Bone marrow (tissue), 2 donors: ENCODE measurements around the gene DHX36.

Source experiments
- DNase-seq, 2 donors: peaks; one replicate each; lab custom pipeline; 2025; lab: John Stamatoyannopoulos, UW

DHX36 gene

GRCh38 chr3:154280161-154280560 is 44.1 kb downstream of the DHX36 start:
- DNase-seq: no peak

- no peak for DNase-seq
Measured at GRCh38 chr3:154275965-154276364, 48.3 kb downstream of the DHX36 start.

GRCh38 chr3:154275292-154275691 is 49.0 kb downstream of the DHX36 start:
- DNase-seq: no peak

GRCh38 chr3:154274348-154274747 is 49.9 kb downstream of the DHX36 start:
- DNase-seq: no peak

GRCh38 chr3:154273381-154273780 is 50.9 kb downstream of the DHX36 start:
- no peak for DNase-seq

GRCh38 chr3:154254527-154254926 is 69.8 kb downstream of the DHX36 start:
- DNase-seq: no peak

- DNase-seq: peak; percentile 26 to 45
Measured at GRCh38 chr3:154252759-154253638, 71.3 kb downstream of the DHX36 start.

GRCh38 chr3:154251610-154252009 is 72.7 kb downstream of the DHX36 start:
- DNase-seq: no peak

GRCh38 chr3:154250291-154250690 is 74.0 kb downstream of the DHX36 start:
- DNase-seq: no peak

- DNase-seq: no peak
Measured at GRCh38 chr3:154247806-154248415, 76.4 kb downstream of the DHX36 start.

GRCh38 chr3:154244644-154245043 is 79.6 kb downstream of the DHX36 start:
- no peak for DNase-seq

- no peak for DNase-seq
Measured at GRCh38 chr3:154243353-154243752, 80.9 kb downstream of the DHX36 start.

- no peak for DNase-seq
Measured at GRCh38 chr3:154242766-154243165, 81.5 kb downstream of the DHX36 start.

- DNase-seq: no peak
Measured at GRCh38 chr3:154241496-154241895, 82.8 kb downstream of the DHX36 start.

GRCh38 chr3:154240235-154240634 is 84.1 kb downstream of the DHX36 start:
- no peak for DNase-seq

- DNase-seq: no peak
Measured at GRCh38 chr3:154236331-154236730, 88.0 kb downstream of the DHX36 start.

- DNase-seq: no peak
Measured at GRCh38 chr3:154235330-154235729, 89.0 kb downstream of the DHX36 start.

GRCh38 chr3:154229217-154229590 is 95.1 kb downstream of the DHX36 start:
- no peak for DNase-seq

- DNase-seq: no peak
Measured at GRCh38 chr3:154228561-154229216, 95.6 kb downstream of the DHX36 start.

GRCh38 chr3:154227531-154227930 is 96.8 kb downstream of the DHX36 start:
- DNase-seq: no peak

GRCh38 chr3:154225536-154225935 is 98.8 kb downstream of the DHX36 start:
- no peak for DNase-seq

- no peak for DNase-seq
Measured at GRCh38 chr3:154224866-154225265, 99.4 kb downstream of the DHX36 start.

GRCh38 chr3:154224366-154224765 is 99.9 kb downstream of the DHX36 start:
- DNase-seq: no peak
